ENCODE measurements around the gene HSPB6.

Gene HSPB6

GRCh38 chr19:35783469-35784434 is 26.9 kb upstream of the HSPB6 start:
- no peak overlapping the region for H2AFZ ChIP-seq (ENCODE audit: low read length)
- no peaks in the 10 kb centered on the region for H3K27me3 ChIP-seq (ENCODE audit: insufficient read depth, low read length)
- no peaks in the 10 kb centered on the region for H3K79me2 ChIP-seq (ENCODE audit: insufficient read depth, low read length)
- H3K9ac ChIP-seq (ENCODE audit: low read length): no peak overlapping the region
- H3K4me2 ChIP-seq (ENCODE audit: low read length): no peak overlapping the region
- TF ChIP-seq CTCF (IDR thresholded peaks at IDR 0.05; ENCODE audit: low read length): no peak
- TF ChIP-seq EZH2 (IDR thresholded peaks at IDR 0.05; ENCODE audit: borderline replicate concordance, low read length): no peak
- no peaks in the 10 kb centered on the region for H3K4me1 ChIP-seq (ENCODE audit: insufficient read depth, low read length, severe bottlenecking)
- H3F3A ChIP-seq (ENCODE audit: insufficient read depth, low read length): no peaks in the 10 kb centered on the region; the same call in 1 of the 2 replicates
- H4K20me1 ChIP-seq (ENCODE audit: insufficient read depth, low read length): no peaks in the 10 kb centered on the region
- peaks cover 18% of the 10 kb centered on the region for H3K36me3 ChIP-seq (ENCODE audit: insufficient read depth, low read length)
- H3K27ac ChIP-seq (ENCODE audit: low read depth, low read length, poor library complexity, severe bottlenecking): no peak overlapping the region
- no peaks in the 10 kb centered on the region for H3K9me3 ChIP-seq (ENCODE audit: low read length)
- no peak overlapping the region for H3K4me3 ChIP-seq (ENCODE audit: low read depth, low read length, poor library complexity, severe bottlenecking)
- H3K9me2 ChIP-seq (ENCODE audit: low read depth, low read length): no peaks in the 10 kb centered on the region

GRCh38 chr19:35782589-35782988 is 25.8 kb upstream of the HSPB6 start:
- Histone ChIP-seq H3K36me3 (ENCODE audit: insufficient read depth, low read length) (peaks cover 19% of the 10 kb centered on the region), H3K4me3 (ENCODE audit: low read depth, low read length, poor library complexity, severe bottlenecking) (no peak overlapping the region), H2AFZ (ENCODE audit: low read length) (no peak overlapping the region), H3K27me3 (ENCODE audit: insufficient read depth, low read length) (no peaks in the 10 kb centered on the region), H3K4me2 (ENCODE audit: low read length) (no peak overlapping the region), H3K27ac (ENCODE audit: low read depth, low read length, poor library complexity, severe bottlenecking) (no peak overlapping the region), H3K9ac (ENCODE audit: low read length) (no peak overlapping the region), H4K20me1 (ENCODE audit: insufficient read depth, low read length) (no peaks in the 10 kb centered on the region), H3K9me3 (ENCODE audit: low read length) (no peaks in the 10 kb centered on the region), H3K79me2 (ENCODE audit: insufficient read depth, low read length) (no peaks in the 10 kb centered on the region), H3F3A (ENCODE audit: insufficient read depth, low read length) (no peaks in the 10 kb centered on the region), H3K4me1 (ENCODE audit: insufficient read depth, low read length, severe bottlenecking) (no peaks in the 10 kb centered on the region), H3K9me2 (ENCODE audit: low read depth, low read length) (no peaks in the 10 kb centered on the region)
- TF ChIP-seq CTCF (IDR thresholded peaks at IDR 0.05; ENCODE audit: low read length): no peak
- TF ChIP-seq EZH2 (IDR thresholded peaks at IDR 0.05; ENCODE audit: borderline replicate concordance, low read length): no peak

GRCh38 chr19:35781650-35782049 is 24.8 kb upstream of the HSPB6 start:
- no peaks in the 10 kb centered on the region for H3K79me2 ChIP-seq (ENCODE audit: insufficient read depth, low read length)

More at GRCh38 chr19:35781650-35782049, 24.8 kb upstream of the HSPB6 start:
- H3K4me3 ChIP-seq (ENCODE audit: low read depth, low read length, poor library complexity, severe bottlenecking): no peak overlapping the region
- H3K4me2 ChIP-seq (ENCODE audit: low read length): no peak overlapping the region
- H3K9me2 ChIP-seq (ENCODE audit: low read depth, low read length): no peaks in the 10 kb centered on the region
- H2AFZ ChIP-seq (ENCODE audit: low read length): no peak overlapping the region
- peaks cover 15% of the 10 kb centered on the region for H3K36me3 ChIP-seq (ENCODE audit: insufficient read depth, low read length)
- no peak overlapping the region for H3K27ac ChIP-seq (ENCODE audit: low read depth, low read length, poor library complexity, severe bottlenecking)
- no peaks in the 10 kb centered on the region for H3F3A ChIP-seq (ENCODE audit: insufficient read depth, low read length)
- no peaks in the 10 kb centered on the region for H3K9me3 ChIP-seq (ENCODE audit: low read length)
- no peak overlapping the region for H3K9ac ChIP-seq (ENCODE audit: low read length)
- no peaks in the 10 kb centered on the region for H3K27me3 ChIP-seq (ENCODE audit: insufficient read depth, low read length)
- no peak for TF ChIP-seq CTCF (IDR thresholded peaks at IDR 0.05; ENCODE audit: low read length)
- TF ChIP-seq EZH2 (IDR thresholded peaks at IDR 0.05; ENCODE audit: borderline replicate concordance, low read length): no peak
- no peaks in the 10 kb centered on the region for H4K20me1 ChIP-seq (ENCODE audit: insufficient read depth, low read length)
- H3K4me1 ChIP-seq (ENCODE audit: insufficient read depth, low read length, severe bottlenecking): peaks cover 2% of the 10 kb centered on the region

Measured in OCI-LY1 (cell line).